OCI-LY1 (cell line): Measurements from ENCODE around the gene ARHGDIA.

ENCODE experiments used
- H2AFZ ChIP-seq: fragments of 200-600 bp; sonication (generic), shearing (Covaris generic); 2 replicates; pipeline ENCODE4 v1.6.0; 2014; ENCODE audit warnings: antibody characterized with exemption, mild to moderate bottlenecking, low read length
- H3F3A ChIP-seq: fragments of 200-600 bp; sonication (generic), shearing (Covaris generic); 2 replicates; pipeline ENCODE4 v1.6.0; 2014; ENCODE audit warnings: mild to moderate bottlenecking, antibody characterized with exemption, low read length, moderate library complexity; ENCODE audit not compliant: insufficient read depth
- H3K27ac ChIP-seq: fragments of 200-600 bp; sonication (generic); 2 replicates; pipeline ENCODE4 v1.5.1; 2014; ENCODE audit warnings: low read length, mixed run types, mild to moderate bottlenecking, low read depth; ENCODE audit not compliant: poor library complexity, severe bottlenecking
- H3K27me3 ChIP-seq: fragments of 200-600 bp; sonication (generic); 2 replicates; pipeline ENCODE4 v1.6.0; 2014; ENCODE audit warnings: antibody characterized with exemption, mild to moderate bottlenecking, low read length, moderate library complexity; ENCODE audit not compliant: insufficient read depth
- H3K36me3 ChIP-seq: fragments of 200-600 bp; sonication (generic); 2 replicates; pipeline ENCODE4 v1.6.1; 2014; ENCODE audit warnings: mild to moderate bottlenecking, antibody characterized with exemption, low read length, moderate library complexity, mixed read lengths; ENCODE audit not compliant: insufficient read depth
- H3K4me1 ChIP-seq: fragments of 200-600 bp; sonication (generic); 2 replicates; pipeline ENCODE4 v1.5.1; 2014; ENCODE audit warnings: mild to moderate bottlenecking, low read length, moderate library complexity; ENCODE audit not compliant: insufficient read depth, severe bottlenecking
- H3K4me2 ChIP-seq: fragments of 200-600 bp; sonication (generic), shearing (Covaris generic); 2 replicates; pipeline ENCODE4 v1.6.1; 2014; ENCODE audit warnings: low read length
- H3K4me3 ChIP-seq: fragments of 200-600 bp; sonication (generic); 2 replicates; pipeline ENCODE4 v1.5.1; 2014; ENCODE audit warnings: low read length, low read depth, mild to moderate bottlenecking, mixed read lengths; ENCODE audit not compliant: poor library complexity, severe bottlenecking
- H3K79me2 ChIP-seq: fragments of 200-600 bp; shearing (Covaris generic); 2 replicates; pipeline ENCODE4 v1.6.1; 2016; ENCODE audit warnings: mixed run types, low read length, mixed read lengths; ENCODE audit not compliant: insufficient read depth
- H3K9ac ChIP-seq: fragments of 200-600 bp; sonication (generic), shearing (Covaris generic); 2 replicates; pipeline ENCODE4 v1.6.1; 2014; ENCODE audit warnings: mild to moderate bottlenecking, low read length, mixed read lengths
- H3K9me2 ChIP-seq: fragments of 200-600 bp; sonication (generic), shearing (Covaris generic); 2 replicates; pipeline ENCODE4 v1.6.1; 2014; ENCODE audit warnings: low read depth, mild to moderate bottlenecking, low read length, mixed read lengths
- H3K9me3 ChIP-seq: fragments of 200-600 bp; shearing (Covaris generic); 2 replicates; pipeline ENCODE4 v1.6.1; 2014; ENCODE audit warnings: low read length, mixed read lengths
- H4K20me1 ChIP-seq: fragments of 200-600 bp; sonication (generic), shearing (Covaris generic); 2 replicates; pipeline ENCODE4 v1.6.0; 2016; ENCODE audit warnings: mild to moderate bottlenecking, low read length; ENCODE audit not compliant: insufficient read depth
- EZH2 ChIP-seq: fragments of 200-600 bp; sonication (generic), shearing (Covaris generic); IDR thresholded peaks from 2 replicates; pipeline ENCODE4 v1.8.0; 2017; ENCODE audit warnings: borderline replicate concordance, mixed run types, mild to moderate bottlenecking, antibody characterized with exemption, low read length, moderate library complexity, mixed read lengths
- TF ChIP-seq, protein P1 (sequence below): fragments of 200-600 bp; sonication (generic), shearing (Covaris generic); IDR thresholded peaks from 2 replicates; pipeline ENCODE4 v1.5.1; 2017; ENCODE audit warnings: mild to moderate bottlenecking, antibody characterized with exemption, low read length, moderate library complexity, mixed read lengths

ARHGDIA gene

GRCh38 chr17:81917565-81918332 is 46.6 kb upstream of the ARHGDIA start, which contains the start of gene SIRT7:
Gene SIRT7 (minus strand): TSS chr17:81918176. CDS start chr17:81918131, 45 bp downstream.
- Histone ChIP-seq H3K36me3 (peaks cover 56% of the 10 kb centered on the region), H2AFZ (no peak within 1 kb of the TSS)

DNA sequence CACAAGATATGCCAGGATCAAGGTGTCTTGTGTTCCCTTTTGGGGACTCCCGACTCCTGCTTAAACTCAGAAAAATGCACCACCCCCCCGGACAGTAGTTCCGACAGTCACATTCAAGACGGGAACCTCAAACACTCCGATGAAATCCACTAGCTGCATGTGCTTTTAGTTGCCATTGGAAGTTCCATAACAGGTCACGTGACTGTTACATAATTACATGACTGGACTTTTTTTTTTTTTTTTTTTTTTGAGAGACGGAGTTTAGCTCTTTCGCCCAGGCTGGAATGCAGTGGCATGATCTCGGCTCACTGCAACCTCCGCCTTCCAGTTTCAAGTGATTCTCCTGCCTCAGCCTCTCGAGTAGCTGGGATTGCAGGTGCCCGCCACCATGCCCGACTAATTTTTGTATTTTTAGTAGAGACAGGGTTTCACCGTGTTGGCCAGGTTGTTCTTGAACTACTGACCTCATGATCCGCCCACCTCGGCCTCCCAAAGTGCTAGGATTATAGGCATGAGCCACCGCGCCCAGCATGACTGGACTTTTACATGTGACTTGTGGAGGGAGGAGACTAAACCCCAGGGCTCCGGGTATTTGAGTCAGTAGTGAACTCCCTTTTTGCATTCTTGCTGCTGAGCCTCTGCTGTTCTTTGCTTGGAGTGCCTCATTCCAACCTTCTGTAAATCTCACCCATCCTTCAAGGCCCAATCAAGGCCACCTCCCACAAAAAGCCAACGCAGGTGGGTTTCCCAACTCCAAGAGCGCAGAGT is 45.3 kb upstream of the ARHGDIA start:
- Histone ChIP-seq H3K79me2 (no peaks in the 10 kb centered on the region), H3K27me3 (no peaks in the 10 kb centered on the region), H3K36me3 (peaks cover 57% of the 10 kb centered on the region), H3K9me3 (no peaks in the 10 kb centered on the region), H3K9me2 (no peaks in the 10 kb centered on the region), H3K4me2 (peak overlapping the region; percentile 98), H3K27ac (no peak overlapping the region), H2AFZ (no peak overlapping the region), H3K4me3 (peak overlapping the region; percentile 94), H3K4me1 (peaks cover 28% of the 10 kb centered on the region), H4K20me1 (no peaks in the 10 kb centered on the region), H3K9ac (peak overlapping the region; percentile 88; the same call in 1 of the 2 replicates), H3F3A (no peaks in the 10 kb centered on the region)
- TF ChIP-seq EZH2 = no peak
- TF ChIP-seq, protein P1, sequence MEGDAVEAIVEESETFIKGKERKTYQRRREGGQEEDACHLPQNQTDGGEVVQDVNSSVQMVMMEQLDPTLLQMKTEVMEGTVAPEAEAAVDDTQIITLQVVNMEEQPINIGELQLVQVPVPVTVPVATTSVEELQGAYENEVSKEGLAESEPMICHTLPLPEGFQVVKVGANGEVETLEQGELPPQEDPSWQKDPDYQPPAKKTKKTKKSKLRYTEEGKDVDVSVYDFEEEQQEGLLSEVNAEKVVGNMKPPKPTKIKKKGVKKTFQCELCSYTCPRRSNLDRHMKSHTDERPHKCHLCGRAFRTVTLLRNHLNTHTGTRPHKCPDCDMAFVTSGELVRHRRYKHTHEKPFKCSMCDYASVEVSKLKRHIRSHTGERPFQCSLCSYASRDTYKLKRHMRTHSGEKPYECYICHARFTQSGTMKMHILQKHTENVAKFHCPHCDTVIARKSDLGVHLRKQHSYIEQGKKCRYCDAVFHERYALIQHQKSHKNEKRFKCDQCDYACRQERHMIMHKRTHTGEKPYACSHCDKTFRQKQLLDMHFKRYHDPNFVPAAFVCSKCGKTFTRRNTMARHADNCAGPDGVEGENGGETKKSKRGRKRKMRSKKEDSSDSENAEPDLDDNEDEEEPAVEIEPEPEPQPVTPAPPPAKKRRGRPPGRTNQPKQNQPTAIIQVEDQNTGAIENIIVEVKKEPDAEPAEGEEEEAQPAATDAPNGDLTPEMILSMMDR = no peak

More at GRCh38 chr17:81917565-81918332, 46.6 kb upstream of the ARHGDIA start, which contains the start of gene SIRT7:
- TF ChIP-seq, protein P1 = no peak
- TF ChIP-seq EZH2 = no peak
- H3K9me2 ChIP-seq = no peaks in the 10 kb centered on the region
- H3F3A ChIP-seq = no peaks in the 10 kb centered on the region
- H3K4me2 ChIP-seq = peak within 1 kb of the TSS; percentile 98
- no peaks in the 10 kb centered on the region for H3K27me3 ChIP-seq
- H3K9me3 ChIP-seq = no peaks in the 10 kb centered on the region
- no peak within 1 kb of the TSS for H3K27ac ChIP-seq
- no peaks in the 10 kb centered on the region for H4K20me1 ChIP-seq
- peaks cover 24% of the 10 kb centered on the region for H3K4me1 ChIP-seq
- H3K79me2 ChIP-seq = no peaks in the 10 kb centered on the region
- peak within 1 kb of the TSS; percentile 88 for H3K9ac ChIP-seq
- peak within 1 kb of the TSS; percentile 94 for H3K4me3 ChIP-seq

GRCh38 chr17:81915331-81915730 is 44.2 kb upstream of the ARHGDIA start:
- no peaks in the 10 kb centered on the region for H3K9me2 ChIP-seq
- H3F3A ChIP-seq = no peaks in the 10 kb centered on the region
- H3K9ac ChIP-seq = no peak overlapping the region
- no peak overlapping the region for H3K4me3 ChIP-seq
- H4K20me1 ChIP-seq = no peaks in the 10 kb centered on the region
- no peaks in the 10 kb centered on the region for H3K27me3 ChIP-seq
- no peaks in the 10 kb centered on the region for H3K9me3 ChIP-seq
- H2AFZ ChIP-seq = no peak overlapping the region
- H3K36me3 ChIP-seq = peaks cover 46% of the 10 kb centered on the region
- H3K79me2 ChIP-seq = no peaks in the 10 kb centered on the region
- H3K27ac ChIP-seq = no peak overlapping the region
- H3K4me2 ChIP-seq = no peak overlapping the region
- H3K4me1 ChIP-seq = peaks cover 31% of the 10 kb centered on the region
- TF ChIP-seq EZH2 = no peak
- TF ChIP-seq, protein P1 = no peak
